Transverse colon (tissue), 4 donors: Measurements from ENCODE around the gene CACNA1E. TPM values are rescaled to one million over a fixed set of nuclear protein-coding genes. Genes with fewer than 3 reads are reported as not detected.

Experiments
- DNase-seq: peaks from one replicate; pipeline ENCODE4 v3.0.0-alpha.2; 2019
- H3K27ac ChIP-seq, 4 donors: fragments of 200-600 bp; sonication (generic); 2 replicates each; pipeline ENCODE4 v1.5.1; 2016 to 2018; ENCODE audit warnings: inconsistent platforms in 4 of 4
- H3K27me3 ChIP-seq: fragments of 200-600 bp; sonication (generic); 2 replicates; pipeline ENCODE4 v1.5.1; 2017; ENCODE audit warnings: inconsistent platforms
- H3K36me3 ChIP-seq, 4 donors: fragments of 200-600 bp; sonication (generic); 2 replicates each; pipeline ENCODE4 v1.5.1; 2017 to 2019; ENCODE audit warnings: inconsistent platforms in 4 of 4
- H3K4me1 ChIP-seq, 4 donors: fragments of 200-600 bp; sonication (generic); 2 replicates each; pipeline ENCODE4 v1.5.1; 2017 to 2020; ENCODE audit warnings: inconsistent platforms in 4 of 4
- H3K4me3 ChIP-seq, 4 donors: fragments of 200-600 bp; sonication (generic); 1 replicate in 1 of 4; 2 replicates in 3 of 4; pipeline versions ENCODE4 v1.5.1 to v1.6.1; 2017 to 2019; ENCODE audit warnings: inconsistent platforms in 4 of 4
- H3K9me3 ChIP-seq, 2 donors: fragments of 200-600 bp; sonication (generic); 2 replicates each; pipeline ENCODE4 v1.5.1; 2017 to 2019; ENCODE audit warnings: inconsistent platforms in 2 of 2
- EP300 ChIP-seq: sonication (generic); formaldehyde crosslinking; IDR thresholded peaks from one replicate; pipeline ENCODE4 v1.6.1; 2017; ENCODE audit warnings: antibody characterized with exemption, low read depth
- POLR2A ChIP-seq: fragments of 450-650 bp; IDR thresholded peaks from one replicate; pipeline ENCODE4 v1.6.1; 2016; ENCODE audit warnings: antibody characterized with exemption, mild to moderate bottlenecking, moderate library complexity
- POLR2AphosphoS5 ChIP-seq, 3 donors: sonication (generic); formaldehyde crosslinking; IDR thresholded peaks; one replicate each; pipeline ENCODE4 v1.6.1; 2016; ENCODE audit warnings: antibody characterized with exemption in 3 of 3
- WGBS, 2 donors: methylation state at CpG; one replicate each; pipeline ENCODE4 v1.1.5; 2018; ENCODE audit warnings: low coverage in 1 of 2; 5-methylcytosine and 5-hydroxymethylcytosine counted together
- in situ Hi-C, 4 donors: fragments of 200-750 bp; cut with MboI; loops; one replicate each; pipeline versions ENCODE4 v1.15.0 to v1.15.1; 2017; ENCODE audit warnings: low sequenced_read_pairs in 3 of 4, low pct_ligation_motif_present in 1 of 4, low pct_unique_long_range_greater_than_20kb in 1 of 4
- intact Hi-C: fragments of 100-400 bp; cut with DNase I; formaldehyde crosslinking; loops from one replicate; pipeline ENCODE4 v1.15.1; 2023; ENCODE audit warnings: low total_unique reads
- total RNA-seq, 4 donors: library from RNA; depleted of rRNA; stranded (reverse); fragments of >200 nt; gene quantifications; one replicate each; pipeline ENCODE4 v1.1.0, GENCODE V29; 2016
- TF ChIP-seq, protein P1 (sequence below), 5 experiments: fragments of 200-600 bp in 3 of 5; fragments of 450-650 bp in 2 of 5; sonication (generic) in 3 of 5; IDR thresholded peaks; 1 replicate in 2 of 5; 2 replicates in 3 of 5; pipeline ENCODE4 v1.5.1; 2016 to 2017; ENCODE audit warnings: antibody characterized with exemption in 5 of 5, inconsistent platforms in 3 of 5, mild to moderate bottlenecking in 2 of 5, moderate library complexity in 1 of 5

CACNA1E gene
- total RNA-seq, 4 donors from 2014 or later: under 0.01 to 0.16 (median 0.14) TPM; not detected in 1

DNA sequence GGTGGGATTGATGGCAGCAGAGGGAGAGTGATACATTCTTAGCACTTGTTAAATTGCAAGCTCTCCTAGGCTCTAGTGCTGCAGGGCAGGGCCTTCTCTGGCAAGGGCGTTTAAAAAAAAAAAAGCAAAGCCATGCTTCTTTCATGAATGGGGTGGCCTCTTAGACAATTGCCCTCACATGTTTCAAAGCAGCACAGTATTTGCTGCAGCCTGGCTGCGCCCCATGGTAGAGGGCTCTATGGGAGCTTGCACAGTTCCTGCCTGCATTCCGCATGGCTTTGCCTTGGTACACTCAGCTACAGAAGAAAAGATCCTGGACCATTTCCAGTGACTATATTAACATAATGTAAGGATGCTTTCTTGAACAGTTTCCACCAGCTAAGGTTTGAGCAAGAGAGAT, 311.0 kb downstream of the CACNA1E start:
- no peaks in the 10 kb centered on the region for H3K9me3 ChIP-seq
- no peak for TF ChIP-seq EP300
- no peak for TF ChIP-seq POLR2A
- no peak for TF ChIP-seq POLR2AphosphoS5 (IDR thresholded peaks at IDR 0.05)
- TF ChIP-seq, protein P1, sequence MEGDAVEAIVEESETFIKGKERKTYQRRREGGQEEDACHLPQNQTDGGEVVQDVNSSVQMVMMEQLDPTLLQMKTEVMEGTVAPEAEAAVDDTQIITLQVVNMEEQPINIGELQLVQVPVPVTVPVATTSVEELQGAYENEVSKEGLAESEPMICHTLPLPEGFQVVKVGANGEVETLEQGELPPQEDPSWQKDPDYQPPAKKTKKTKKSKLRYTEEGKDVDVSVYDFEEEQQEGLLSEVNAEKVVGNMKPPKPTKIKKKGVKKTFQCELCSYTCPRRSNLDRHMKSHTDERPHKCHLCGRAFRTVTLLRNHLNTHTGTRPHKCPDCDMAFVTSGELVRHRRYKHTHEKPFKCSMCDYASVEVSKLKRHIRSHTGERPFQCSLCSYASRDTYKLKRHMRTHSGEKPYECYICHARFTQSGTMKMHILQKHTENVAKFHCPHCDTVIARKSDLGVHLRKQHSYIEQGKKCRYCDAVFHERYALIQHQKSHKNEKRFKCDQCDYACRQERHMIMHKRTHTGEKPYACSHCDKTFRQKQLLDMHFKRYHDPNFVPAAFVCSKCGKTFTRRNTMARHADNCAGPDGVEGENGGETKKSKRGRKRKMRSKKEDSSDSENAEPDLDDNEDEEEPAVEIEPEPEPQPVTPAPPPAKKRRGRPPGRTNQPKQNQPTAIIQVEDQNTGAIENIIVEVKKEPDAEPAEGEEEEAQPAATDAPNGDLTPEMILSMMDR (IDR thresholded peaks at IDR 0.05): no peak

DNA sequence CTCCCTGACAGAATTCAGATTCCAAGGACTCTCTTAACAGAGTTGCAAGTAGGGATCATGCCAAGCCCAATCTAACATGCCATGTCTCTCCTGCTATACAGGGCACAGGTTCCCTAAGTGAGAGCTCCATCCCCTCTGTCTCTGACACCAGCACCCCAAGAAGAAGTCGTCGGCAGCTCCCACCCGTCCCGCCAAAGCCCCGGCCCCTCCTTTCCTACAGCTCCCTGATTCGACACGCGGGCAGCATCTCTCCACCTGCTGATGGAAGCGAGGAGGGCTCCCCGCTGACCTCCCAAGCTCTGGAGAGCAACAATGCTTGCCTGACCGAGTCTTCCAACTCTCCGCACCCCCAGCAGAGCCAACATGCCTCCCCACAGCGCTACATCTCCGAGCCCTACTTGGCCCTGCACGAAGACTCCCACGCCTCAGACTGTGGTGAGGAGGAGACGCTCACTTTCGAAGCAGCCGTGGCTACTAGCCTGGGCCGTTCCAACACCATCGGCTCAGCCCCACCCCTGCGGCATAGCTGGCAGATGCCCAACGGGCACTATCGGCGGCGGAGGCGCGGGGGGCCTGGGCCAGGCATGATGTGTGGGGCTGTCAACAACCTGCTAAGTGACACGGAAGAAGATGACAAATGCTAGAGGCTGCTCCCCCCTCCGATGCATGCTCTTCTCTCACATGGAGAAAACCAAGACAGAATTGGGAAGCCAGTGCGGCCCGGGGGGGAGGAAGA, 315.0 kb downstream of the CACNA1E start:
- Histone ChIP-seq H3K36me3 (no peaks in the 10 kb centered on the region), H3K27ac (no peak overlapping the region), H3K9me3 (no peaks in the 10 kb centered on the region), H3K4me1 (no peaks in the 10 kb centered on the region), H3K27me3 (no peaks in the 10 kb centered on the region), H3K4me3 (no peak overlapping the region)
- no peak for DNase-seq
- intact Hi-C loops: no loop called here
- 91% methylated on average over 30 of the region's 32 CpGs; no CpG with 5 or more reads in 1 of the 2 donors for WGBS, 2 donors
- in situ Hi-C loops: no loop called here
- no peak for TF ChIP-seq POLR2AphosphoS5 (IDR thresholded peaks at IDR 0.05)
- TF ChIP-seq, protein P1 (IDR thresholded peaks at IDR 0.05): no peak
- TF ChIP-seq EP300: no peak
- TF ChIP-seq POLR2A: no peak

More for the DNA sequence above, 311.0 kb downstream of the CACNA1E start:
- DNase-seq: no peak
- no peaks in the 10 kb centered on the region for H3K4me1 ChIP-seq
- no peaks in the 10 kb centered on the region for H3K27me3 ChIP-seq
- H3K27ac ChIP-seq: no peak overlapping the region
- H3K36me3 ChIP-seq: no peaks in the 10 kb centered on the region
- H3K4me3 ChIP-seq: no peak overlapping the region
- in situ Hi-C loops: no loop called here
- WGBS, 2 donors: 33 to 63% methylated on average over 1 to 3 of the region's 3 CpGs
- intact Hi-C loops: no loop called here

DNA sequence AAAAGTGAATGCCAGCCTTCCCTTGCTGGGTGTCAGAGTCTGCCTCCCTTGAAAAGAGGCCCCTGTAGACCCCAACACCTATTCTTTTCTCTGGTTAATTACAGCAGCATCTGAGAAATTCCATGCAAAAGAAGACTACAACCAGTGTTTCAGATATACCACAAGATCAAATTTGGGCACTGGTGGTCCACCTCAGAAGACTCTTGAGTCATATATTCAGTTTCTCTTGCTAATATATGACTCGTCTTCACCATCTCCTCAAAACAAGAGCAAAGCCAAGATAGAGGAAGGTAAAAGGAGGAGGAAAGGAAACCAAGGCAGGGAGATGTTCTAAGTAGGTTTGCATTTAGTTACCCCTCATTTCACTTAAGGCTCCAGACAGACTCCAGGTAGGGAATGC, 318.3 kb downstream of the CACNA1E start:
- WGBS, 2 donors: 48% methylated on average over 1 of the region's 1 CpG; no CpG with 5 or more reads in 1 of the 2 donors
- H3K9me3 ChIP-seq: no peaks in the 10 kb centered on the region
- TF ChIP-seq, protein P1 (IDR thresholded peaks at IDR 0.05): no peak
- TF ChIP-seq POLR2AphosphoS5 (IDR thresholded peaks at IDR 0.05) (no peak), EP300 (no peak), POLR2A (no peak)
- H3K4me3 ChIP-seq: no peak overlapping the region
- intact Hi-C loops (no loop called here), in situ Hi-C loops (no loop called here)
- H3K27ac ChIP-seq: no peak overlapping the region
- H3K27me3 ChIP-seq: no peaks in the 10 kb centered on the region
- H3K4me1 ChIP-seq: no peaks in the 10 kb centered on the region
- DNase-seq: no peak
- H3K36me3 ChIP-seq: no peaks in the 10 kb centered on the region

DNA sequence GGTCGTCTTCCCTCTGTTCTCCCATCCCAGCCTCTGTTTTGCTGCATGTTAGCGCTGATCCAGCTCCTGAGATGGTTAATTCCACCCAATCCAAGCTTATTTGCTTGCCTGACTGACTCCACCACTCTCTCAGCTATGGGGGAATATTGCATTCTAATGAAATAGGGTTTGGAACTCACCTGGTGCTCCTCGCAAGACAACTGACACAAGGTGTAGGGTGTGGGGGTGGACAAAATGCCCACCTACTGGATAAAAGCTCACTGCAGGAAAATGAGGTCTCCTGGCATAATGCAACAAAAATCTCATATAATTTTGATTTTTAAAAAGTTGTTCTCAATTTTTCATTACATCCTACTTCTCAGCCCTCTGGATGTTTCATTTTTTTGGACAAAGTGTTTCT, 319.1 kb downstream of the CACNA1E start:
- Histone ChIP-seq H3K9me3 (no peaks in the 10 kb centered on the region), H3K36me3 (no peaks in the 10 kb centered on the region), H3K27me3 (no peaks in the 10 kb centered on the region), H3K4me1 (no peaks in the 10 kb centered on the region), H3K4me3 (no peak overlapping the region), H3K27ac (no peak overlapping the region)
- no peak for DNase-seq
- TF ChIP-seq POLR2AphosphoS5 (IDR thresholded peaks at IDR 0.05) (no peak), EP300 (no peak), POLR2A (no peak)
- TF ChIP-seq, protein P1 (IDR thresholded peaks at IDR 0.05): no peak
- intact Hi-C loops: no loop called here
- in situ Hi-C loops: no loop called here
- WGBS, 2 donors: 70 to 80% methylated on average over 1 to 3 of the region's 3 CpGs
